ENCODE data around the gene SH2B3.

The SH2B3 gene

DNA sequence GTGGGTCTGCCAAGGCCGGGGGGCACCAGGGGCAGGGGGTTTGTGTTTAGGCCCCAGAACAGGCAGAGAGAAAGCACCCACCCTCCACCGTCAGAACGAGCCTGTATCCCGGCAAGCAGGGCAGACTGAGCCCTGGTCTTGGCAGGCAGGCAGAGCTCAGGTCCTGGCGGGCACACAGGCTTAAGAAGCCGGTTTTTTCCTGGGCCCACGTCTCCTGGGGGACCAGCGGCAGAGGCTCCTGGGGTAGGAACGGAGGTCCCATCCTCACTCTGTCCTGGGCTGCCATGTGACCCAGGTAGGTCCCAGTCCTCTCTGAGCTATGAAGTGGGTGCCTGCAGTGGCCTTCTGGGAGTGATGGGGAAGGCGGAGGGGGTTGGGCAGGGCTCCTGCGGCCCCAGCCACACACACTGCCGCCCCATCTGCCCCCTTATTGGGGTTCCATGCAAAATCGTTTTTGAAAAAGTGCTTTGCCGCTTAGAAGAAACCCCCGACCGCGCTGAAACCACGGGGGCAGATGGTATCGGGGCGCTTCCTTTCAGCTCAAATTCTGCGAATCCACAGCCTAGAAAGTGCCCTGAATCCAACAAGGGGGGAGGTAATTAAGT lies 24.2 kb downstream of the SH2B3 start:
- peak; percentile 62 for DNase-seq

DNA sequence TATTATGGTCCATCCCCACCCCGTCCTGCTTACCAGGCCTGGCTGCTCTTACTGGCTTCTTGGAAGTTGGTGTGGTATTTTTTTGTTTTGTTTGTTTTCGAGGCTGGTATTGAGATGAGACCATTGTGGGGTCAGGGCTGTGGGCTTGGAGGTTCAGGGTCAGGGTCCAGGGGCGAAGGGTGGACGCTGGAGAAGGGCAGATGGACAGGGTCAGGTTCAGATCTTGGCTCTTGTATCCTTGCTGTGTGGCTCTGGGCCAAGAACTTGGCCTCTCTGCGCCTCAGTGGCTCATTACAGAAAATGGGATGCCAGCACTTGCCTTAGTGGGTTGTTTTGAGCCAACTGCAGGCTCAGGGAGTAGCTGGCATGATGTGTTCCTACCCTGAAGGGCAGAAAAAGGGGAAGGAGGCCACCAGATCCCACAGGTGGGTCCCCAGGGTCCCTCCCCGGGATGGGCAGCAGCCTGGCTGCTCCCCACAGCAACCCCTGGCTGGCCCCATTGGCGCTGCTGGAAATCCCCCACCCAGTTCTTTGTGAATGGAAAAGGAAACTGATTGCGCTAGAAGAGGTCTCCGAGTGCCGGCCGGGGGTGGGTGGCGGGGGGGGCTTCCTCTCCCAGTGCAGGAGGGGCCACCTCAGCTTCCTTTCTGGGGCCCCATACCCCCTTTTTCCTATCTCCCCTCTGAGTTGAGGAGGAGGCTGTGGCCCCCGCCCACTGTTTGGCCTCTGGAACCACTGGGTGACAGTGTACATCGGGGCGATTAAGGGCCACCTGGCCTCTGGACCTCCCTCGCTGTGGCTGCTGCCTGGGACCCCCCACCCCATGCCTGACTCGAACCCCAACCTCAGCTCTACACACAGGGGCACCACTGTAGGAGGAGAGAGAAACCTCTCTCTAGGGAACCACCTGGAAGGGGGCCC lies 25.0 kb downstream of the SH2B3 start:
- DNase-seq, result peak; percentile 64

DNA sequence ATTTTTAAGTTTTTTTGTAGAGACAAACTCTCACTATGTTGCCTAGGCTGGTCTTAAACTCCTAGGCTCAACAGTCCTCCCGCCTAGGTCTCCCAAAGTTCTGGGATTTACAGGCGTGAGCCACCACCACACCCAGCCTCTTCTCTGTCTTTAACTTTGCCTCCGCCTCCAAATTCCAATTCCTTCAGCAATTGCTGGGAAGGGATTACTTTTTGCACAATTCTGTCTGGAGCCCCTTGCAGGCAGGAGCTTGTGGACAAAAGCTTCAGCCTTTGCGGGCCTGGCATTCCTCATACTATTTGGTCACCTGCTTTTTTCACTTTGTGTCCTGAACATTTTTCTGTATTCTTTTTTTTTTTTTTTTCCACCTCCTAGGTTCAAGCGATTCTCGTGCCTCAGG lies 26.0 kb downstream of the SH2B3 start:
- DNase-seq, result no peak

DNA sequence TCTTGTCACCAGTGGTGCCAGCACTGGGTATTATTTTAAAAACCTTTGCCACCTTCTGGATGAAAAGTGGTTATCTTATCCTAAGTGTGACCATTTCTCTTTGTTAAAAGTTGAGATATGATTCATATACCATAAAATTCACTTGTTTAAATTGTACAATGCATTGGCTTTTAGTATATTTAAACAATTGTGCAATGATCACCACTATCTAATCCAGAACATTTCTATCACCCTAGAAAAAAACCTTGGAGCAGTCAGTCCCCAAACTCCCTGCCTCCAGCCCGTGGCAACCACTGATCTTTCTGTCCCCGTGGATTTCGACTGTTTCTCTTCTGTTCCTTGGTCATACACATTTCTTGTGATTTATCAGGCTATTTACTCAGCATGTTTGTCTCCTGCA lies 28.3 kb downstream of the SH2B3 start:
- DNase-seq, result no peak

DNA sequence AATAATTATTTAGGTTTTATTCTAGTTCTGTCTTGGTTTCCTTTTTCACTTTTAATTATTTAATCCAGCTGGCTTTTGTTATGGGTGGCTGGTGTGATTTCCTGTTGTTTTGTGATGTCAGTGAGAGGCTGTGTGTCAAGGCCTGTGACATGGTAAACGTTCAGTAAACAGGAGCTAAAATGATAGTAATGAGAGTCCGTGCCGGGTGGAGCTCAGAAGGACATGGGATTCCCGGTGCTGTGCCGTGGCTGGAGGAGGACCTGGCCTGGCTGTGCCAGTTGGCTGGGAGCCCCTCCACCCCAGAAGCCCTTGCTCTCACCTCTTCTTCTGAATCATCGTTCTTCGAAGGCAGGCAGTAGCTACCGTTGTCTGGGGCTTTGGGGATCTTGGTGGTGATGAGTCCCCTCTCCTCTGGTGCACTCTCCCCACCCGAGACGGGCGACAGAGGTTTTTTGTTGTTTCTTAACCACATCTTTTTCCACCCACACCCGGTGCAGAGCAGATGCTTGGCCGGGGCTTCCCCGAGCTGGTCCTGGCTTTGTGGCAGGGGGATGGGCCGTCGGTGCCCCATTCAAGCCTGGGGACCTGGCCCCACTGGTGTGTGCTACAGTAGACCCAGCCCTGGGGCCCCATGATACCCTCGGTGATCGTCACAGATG lies 29.1 kb downstream of the SH2B3 start:
- DNase-seq, result peak; percentile 78

DNA sequence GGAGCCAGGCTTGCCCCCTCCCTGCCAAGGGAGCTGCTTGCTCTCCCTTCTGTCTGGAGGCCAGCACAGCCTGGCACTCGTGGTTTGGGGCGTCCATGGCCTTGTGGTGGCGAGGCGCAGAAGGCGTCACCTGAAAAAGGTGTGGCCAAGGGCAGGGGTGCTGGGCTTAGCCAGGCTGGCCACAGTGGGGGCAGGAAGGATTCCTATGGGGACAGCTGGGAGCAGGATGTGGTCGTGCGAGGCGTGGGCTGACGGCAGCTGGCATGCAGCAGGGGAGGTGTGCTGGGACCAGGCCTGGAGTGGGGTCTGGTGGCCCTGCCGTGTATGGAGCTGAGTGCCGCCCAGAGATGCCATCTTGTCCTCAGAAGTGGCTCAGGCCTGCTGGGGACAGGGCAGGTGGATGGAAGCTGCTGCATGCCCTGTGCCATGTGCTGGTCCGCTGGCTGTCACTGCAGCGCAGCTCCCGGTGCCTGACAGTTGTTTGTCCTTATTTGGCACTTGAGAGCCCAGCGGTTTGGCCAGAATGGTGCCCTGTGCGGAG lies 30.0 kb downstream of the SH2B3 start:
- DNase-seq, result no peak

DNA sequence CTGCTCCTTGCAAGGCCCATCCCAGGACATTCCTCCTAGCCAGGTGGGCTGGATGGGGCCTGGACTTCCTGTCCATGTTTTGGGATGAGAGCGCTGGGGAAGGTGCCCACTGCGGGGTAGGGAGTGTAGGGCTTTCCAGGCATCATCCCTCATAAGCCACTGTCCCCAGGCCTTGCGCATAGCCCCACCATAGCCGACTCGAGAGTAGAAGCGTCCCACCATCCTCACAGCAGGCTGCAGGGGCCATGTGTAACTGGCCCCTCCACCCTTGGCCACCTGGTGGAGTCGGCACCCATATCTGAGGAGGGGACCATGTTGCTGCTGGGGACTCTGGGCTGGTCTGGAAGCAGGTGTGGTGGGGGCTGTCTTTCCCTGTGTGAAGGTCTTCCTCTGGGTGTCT lies 30.5 kb downstream of the SH2B3 start:
- DNase-seq, result no peak

DNA sequence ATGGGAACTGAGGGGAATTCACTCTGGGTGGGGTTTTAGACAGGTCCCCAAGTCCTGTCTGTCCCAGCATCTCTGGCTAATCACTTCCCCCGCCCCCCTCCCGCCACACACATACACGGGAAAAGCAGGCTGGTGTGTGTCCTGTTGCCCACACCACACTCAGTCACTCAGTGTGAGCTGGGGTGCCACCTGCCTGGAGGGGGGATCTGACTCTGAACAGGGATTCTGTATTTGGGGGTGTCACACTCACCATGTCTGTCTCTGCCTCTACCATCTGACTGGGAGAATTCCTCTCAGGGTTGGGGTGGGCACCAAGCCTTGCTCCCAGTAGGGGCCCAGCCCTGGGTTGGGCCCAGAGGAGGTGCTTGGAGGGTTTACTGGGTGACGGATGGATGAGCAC lies 31.1 kb downstream of the SH2B3 start:
- no peak for DNase-seq

DNA sequence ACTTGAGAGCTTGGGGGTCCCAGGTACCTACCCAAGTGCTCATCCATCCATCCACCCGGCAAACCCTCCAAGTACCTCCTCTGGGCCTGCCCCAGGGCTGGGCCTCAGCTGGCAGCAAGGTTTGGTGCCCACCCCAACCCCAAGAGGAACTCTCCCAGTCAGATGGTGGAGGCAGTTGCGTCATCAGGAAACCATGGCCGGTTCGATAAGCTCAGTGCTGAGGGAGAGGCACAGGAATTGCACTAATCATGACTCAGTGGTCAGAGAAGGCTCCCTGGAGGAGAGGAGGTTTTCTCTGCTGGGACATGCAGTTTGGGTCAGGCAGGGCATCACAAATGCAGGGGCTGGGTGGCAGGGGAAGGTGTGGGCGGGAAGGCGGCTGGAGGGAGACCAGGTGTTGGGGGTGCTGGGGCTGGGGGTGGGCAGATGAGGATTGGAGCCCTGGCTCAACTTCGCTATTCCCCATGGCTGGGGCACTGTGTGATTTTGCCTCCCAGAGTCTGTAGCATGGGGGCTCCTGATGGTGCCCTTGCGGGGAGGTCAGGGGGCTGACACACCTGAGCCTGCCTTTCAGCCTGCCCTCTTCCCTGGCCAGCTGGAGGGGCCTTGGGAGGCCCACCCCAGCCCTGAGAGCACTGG lies 32.2 kb downstream of the SH2B3 start:
- DNase-seq, result no peak

DNA sequence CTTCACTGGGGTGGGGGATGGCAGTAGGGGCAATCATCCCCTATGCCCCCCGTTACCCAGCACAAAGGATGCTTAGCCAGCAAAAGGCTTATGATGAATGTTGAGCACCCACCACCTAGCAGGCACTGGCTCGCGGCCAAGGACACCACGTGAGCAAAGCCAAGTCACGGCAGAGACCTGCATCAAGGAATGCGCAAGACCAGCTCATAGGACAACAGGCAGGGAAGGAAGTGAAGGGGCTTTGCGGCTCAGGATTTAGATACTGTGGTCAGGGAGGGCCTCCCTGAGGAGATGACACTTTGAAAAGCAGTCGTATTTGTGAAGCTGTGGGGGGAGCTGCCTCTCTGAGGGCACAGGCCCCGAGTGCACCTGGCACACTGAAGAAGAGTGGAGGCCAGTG lies 32.8 kb downstream of the SH2B3 start:
- no peak for DNase-seq

DNA sequence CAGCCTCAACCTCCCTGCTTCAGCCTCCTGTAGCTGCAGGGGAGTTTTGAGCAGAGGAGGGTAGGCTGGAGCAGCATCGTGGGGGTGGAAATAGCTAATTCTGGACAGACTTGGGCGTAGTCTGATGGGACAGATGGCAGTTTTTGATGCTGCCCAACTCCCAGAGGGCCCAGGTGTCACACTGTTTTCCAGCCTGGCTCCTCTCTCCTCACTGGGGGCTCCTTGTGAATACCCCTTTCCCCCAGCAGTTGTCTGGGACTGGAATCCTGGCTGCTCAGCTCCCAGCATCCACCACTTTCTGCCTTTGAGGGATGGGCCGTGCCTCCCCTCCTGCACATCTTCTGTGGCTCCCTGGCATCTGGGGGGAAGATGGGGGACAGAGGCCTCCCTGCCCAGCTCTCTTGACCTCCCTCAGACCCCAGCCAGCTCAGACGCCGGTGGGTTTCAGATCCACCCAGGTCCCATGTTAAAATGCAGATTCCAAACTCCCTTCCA lies 34.0 kb downstream of the SH2B3 start:
- no peak for DNase-seq

DNA sequence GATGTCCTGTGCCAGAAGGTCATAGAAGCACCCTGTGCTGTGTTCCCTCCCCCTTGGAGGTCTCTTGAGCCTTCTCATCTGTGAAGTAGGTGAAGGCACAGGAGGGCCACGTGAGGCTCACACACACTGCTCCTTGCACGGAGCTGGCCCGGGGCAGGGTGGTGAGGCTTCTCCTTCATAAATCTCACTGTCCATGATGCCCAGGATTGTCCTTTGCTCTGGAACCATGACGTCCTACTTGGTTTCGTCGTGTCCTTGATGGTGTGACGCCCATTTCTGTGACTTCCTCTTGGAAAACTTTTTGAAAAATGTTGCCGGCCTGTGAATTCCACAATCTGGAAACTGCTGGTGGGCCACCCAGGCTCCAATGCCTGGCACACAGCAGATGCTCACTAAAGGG lies 34.4 kb downstream of the SH2B3 start:
- DNase-seq, result no peak

DNA sequence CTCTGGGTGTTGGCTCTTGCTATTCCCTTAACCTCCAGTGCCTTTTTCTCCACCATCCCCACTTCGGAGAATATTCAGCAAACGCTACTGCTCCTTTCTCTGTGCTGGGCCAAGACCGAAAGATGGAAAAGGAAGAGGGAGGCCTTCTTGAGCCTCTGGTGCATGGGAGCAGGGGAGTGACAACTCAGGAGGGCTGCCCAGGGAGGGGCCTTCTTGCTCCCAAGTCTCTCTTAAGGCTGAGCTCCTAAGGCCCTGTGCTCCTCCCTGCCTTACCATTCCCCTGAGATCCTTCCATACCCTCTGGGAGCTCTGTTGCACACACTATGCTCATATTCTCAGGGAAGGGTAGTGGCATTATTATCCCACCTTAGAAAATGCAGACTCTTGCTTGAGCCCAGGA lies 34.9 kb downstream of the SH2B3 start:
- DNase-seq, result no peak

DNA sequence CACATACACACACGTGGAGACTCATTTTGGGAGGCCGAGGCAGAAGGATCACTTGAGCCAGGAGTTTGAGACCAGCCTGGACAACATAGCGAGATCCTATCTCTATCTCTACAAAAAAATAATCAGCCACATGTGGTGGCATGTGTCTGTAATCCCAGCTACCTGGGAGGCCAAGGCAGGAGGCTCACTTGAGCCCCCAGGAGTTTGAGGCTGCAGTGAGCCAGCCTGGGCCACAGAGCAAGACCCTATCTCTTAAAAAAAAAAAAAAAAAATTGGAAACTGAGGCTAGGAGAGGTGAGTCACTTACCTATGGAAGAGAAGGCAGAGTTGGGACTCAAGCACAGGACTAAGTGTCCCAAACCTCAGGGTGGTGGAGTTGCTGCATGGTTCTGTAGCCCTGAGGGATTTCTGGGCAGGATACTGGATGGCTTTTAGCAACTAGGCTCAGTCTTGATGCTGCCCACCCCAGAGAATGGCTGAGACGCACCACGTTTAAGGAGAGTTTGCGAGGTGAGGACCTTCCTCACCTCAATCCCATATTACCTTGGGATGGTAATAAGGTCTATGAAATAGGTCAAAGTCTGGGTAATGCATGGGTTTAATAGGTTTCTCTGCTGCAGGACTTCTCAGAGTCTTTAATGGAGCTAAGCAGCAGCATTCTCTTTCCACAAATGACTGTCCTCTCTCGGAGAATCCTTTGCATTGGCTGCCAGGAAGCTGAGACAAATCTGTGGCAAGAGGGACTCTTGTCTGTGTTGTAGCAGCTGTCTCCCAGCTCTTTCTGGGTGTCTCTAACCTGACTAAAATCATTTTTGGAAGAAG lies 35.6 kb downstream of the SH2B3 start:
- DNase-seq, result no peak

DNA sequence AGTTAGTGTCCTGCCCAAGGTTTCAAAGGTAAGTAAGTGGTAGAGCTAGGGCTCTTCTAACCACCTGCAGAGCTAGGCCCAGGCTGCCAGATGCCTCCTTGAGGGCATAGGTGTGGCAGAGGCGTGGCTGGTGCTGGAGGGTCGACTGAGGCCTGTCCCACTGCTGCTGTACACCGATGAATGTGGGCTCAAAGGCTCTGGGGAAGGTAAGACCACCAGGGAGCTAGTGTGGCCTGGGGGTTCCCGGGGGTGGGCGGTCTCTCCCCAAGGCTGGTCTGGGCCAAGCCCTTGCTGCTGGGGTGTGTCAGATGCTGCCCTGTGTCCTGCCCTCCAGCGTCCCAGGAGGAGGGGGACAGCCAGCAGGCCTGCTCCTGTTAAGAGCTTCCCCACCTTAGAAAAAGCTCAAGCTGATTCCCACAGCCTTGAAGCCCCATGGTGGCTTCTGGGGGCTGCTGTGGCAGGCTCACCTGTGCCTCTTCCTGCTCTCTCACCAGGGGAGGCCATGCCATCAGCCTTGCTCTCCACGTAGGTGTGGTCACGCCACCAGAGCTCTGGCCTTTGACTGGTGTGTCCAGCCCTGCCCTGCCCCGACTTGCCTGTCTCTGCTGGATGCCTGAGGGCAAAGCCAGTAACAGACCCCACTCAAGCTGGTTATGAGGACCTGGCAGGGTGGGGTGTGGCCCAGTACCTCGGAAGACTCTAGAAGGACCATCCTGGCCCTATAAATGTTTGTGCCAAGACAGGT lies 36.8 kb downstream of the SH2B3 start:
- no peak for DNase-seq

DNA sequence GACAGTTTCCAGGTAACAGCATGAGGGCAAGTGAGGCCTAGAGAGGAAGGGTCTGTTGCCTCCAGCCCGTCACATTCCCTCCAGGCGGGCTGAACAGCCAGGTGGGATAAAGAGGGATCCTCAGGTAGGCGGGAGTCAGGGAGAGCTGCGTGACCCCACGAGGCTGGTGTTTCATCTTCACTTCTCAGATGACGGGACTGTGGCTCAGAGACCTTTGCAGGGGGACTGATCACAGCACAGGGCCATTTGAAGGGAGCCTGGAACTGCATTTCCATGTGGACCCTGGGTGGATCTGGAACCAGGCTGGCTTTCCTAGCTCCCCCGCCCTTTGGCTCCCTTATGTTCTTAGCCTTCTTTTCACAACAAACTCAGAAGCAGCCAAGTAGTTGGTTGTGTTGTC lies 37.4 kb downstream of the SH2B3 start:
- DNase-seq, result no peak

DNA sequence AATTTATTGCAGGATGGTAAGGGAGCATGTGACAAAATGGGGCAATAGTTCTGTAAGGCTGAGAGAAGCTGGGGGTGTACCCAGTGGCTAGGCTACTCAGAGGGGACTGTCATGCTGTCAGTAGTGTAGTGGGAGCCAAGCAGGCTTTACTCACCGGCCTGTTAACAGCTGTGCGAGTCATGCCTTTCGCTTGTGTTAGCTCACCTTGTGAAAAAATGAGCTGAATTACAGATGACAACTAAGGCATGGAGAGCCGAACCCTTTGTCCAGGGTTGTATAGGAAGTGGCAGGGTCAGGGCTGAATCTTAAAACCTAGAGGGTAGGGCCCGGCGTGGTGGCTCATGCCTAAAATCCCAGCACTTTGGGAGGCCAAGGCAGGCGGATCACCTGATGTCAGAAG lies 37.9 kb downstream of the SH2B3 start:
- peak; percentile 44 for DNase-seq

DNA sequence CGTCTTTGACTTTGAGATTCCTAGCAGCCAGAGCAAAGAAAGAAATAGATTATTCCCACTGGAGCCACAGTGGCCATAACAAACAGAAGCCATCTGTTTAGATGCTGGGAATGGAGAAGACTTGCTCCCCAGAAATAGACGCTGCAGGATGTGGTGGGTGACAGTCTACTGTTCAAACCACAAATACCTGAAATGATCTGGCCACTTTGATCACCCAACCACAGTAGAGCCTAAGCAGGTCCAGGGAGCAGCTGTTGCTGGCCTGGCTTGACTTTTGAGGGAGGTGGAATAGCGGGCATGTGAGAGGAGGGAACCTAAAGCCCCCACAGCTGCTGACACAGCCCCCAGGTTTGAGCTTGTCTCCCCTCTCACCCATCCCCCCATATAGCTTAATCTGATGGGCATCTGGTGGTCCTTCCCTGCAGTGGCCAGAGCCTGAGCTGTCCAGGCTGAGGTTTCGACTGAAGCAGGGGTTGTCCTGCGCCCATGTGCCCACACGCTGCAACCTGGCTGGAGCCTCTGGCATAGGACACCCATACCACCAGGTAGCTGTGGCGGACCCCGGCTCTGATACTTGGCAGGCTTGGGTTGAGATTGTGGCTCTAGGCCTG lies 38.7 kb downstream of the SH2B3 start:
- DNase-seq, result peak; percentile 80

DNA sequence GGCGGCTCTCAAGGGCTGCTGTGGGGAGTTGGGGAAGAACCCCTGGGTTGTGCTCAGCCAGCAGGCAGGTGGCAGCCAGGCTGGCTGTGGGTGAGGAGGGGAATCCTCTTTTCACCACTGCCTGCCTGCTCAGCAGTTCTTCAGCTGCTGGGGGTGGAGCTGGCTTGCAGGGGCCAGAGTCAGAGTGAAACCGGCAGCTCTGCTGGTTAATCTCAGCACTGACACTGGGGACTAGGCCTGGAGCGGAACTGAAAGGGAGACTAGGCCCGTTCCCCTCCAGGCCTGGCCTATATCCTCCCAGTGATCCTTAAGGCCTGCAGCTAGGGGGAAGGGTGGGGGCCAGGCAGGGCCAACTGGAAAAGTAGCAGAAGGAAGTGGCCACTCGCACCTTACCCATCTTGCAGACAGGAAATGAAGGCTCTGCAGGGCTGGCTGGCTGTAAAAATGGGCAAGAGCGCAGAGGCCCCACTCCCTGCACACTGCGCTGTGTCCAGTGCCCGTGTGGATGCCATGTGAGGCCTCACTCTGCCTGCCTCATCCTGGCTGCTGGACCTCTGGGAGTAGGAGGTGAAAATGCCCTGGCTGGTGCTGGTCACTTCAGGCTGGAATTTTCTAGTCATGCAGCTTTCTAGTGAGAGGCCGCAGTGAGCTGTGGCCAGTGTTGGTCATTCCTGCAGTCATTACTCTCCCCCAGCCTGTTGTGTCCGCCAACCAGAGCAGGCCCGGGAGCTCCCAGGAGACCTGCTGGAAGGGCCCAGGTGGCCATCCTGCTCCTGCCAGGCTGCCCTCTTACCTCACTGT lies 39.4 kb downstream of the SH2B3 start:
- peak; percentile 96 for DNase-seq
